GM12872 (cell line): Measurements from ENCODE around the gene DMXL2.

Source experiments
- TF ChIP-seq, protein P1 (sequence below): IDR thresholded peaks from 3 replicates; pipeline ENCODE4 v1.5.1; 2011; ENCODE audit warnings: low read depth, mild to moderate bottlenecking, low read length, moderate library complexity; ENCODE audit not compliant: insufficient read depth

The DMXL2 gene

DNA sequence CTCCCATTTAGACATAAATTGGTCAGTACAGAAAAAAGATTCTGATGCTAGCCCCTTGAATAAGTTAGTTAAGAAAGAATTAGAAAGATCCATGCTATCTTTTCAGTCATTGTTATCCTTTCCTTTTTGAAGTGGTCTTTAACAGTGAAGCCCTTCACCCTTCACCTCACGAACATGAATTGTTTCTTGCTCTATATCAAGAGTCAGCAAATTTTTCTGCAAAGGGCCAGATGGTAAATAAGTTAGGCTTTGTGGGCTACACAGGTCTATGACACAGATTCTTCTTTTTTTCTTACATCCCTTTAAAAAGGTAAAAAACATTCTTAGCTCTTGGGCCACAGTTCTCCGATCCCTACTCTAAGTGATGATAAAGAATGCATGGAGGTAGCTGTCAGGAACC lies 74.9 kb downstream of the DMXL2 start:
- TF ChIP-seq, protein P1, sequence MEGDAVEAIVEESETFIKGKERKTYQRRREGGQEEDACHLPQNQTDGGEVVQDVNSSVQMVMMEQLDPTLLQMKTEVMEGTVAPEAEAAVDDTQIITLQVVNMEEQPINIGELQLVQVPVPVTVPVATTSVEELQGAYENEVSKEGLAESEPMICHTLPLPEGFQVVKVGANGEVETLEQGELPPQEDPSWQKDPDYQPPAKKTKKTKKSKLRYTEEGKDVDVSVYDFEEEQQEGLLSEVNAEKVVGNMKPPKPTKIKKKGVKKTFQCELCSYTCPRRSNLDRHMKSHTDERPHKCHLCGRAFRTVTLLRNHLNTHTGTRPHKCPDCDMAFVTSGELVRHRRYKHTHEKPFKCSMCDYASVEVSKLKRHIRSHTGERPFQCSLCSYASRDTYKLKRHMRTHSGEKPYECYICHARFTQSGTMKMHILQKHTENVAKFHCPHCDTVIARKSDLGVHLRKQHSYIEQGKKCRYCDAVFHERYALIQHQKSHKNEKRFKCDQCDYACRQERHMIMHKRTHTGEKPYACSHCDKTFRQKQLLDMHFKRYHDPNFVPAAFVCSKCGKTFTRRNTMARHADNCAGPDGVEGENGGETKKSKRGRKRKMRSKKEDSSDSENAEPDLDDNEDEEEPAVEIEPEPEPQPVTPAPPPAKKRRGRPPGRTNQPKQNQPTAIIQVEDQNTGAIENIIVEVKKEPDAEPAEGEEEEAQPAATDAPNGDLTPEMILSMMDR: no peak

DNA sequence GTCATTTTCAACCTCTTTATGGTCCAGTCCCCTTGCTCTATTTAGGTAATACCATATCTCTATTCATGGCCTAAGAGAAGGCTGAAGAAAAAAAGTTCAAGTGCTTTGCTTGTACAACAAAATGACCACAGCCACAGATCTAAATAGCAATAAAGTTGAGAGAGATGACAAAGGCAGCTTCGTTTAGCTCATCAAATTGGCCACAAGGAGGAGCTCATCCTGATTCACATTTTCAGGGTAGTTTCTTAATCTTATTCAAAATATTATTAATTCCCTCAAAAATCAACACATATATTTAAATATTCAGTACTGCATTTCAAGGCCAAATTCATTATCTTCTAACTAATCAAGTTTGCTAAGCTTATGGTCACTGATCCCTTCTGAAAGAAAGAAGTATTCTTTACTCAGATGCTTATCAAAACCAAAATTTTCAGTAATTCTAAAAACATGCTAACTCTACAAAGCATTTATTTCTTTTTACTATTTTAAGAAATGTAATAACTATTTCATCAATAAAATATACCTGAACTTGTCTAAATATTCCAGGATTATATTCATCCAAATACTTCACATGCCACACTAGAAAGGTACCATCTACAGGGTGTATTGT lies 85.5 kb downstream of the DMXL2 start:
- TF ChIP-seq, protein P1: peak; percentile 67

DNA sequence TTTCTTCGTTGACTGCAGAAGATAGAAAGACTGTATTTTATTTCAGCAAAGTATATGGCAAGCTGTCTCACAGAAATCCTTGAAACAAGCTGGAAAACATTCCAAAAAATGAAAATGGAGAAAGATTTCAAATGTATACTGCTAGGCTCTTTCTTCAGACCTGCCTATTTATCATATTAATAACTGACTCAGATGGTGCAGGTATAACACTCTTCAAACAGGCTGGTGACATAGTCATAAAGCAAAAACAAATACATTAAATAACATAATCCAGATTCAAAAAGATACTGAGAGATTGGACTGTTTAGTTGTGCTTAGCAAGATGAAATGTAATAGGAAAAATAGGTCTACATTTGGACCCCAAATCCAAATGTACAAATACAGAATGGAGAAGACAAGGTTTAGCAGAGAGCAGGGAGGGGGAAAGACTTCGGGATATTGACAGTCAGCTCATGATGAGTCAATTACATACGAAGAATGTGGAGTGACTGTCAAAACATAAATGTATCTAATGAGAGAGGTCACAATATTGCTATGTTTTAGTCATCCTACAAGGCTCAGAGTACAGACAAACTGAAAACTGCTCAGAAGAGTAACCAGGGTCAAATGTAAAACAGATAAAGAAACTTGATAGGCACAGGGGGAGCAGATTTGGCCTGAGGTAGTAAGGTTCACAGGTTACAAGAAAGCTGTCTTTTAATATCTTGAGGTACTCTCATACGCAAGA lies 88.7 kb downstream of the DMXL2 start:
- TF ChIP-seq, protein P1: no peak

DNA sequence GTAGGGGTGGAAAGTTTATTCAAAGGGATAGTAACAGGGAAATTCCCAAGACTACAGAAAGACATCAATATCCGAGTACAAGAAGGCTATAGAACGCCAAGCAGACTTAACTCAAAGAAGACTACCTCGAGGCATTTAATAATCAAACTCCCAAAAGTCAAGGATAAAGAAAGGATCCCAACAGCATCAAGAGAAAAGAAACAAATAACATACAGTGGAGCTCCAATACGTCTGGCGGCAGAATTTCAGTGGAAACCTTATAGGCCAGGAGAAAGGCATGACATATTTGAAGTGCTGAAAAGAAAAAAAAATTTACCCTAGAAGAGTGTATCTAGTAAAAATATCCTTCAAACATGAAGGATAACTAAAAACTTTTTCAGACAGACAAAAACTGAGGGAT lies 95.6 kb downstream of the DMXL2 start:
- TF ChIP-seq, protein P1: no peak

DNA sequence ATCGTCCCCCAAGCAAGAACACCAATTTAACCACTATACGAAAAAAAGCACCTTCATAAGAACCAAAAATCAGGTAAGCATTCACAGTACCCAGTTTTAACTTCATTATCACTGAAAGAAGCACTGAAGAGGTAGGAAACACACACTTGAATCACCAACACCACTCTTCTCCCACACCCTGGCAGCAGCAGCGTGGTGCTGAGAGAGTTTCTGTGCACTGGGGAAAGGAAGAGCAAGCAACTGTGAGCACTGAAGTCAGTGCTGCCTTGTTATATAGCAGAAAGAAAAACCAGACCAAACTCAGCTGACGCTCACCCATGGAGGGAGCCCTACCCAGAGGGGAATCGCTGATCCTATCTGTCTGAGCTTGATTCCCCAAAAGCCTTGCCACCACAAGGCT lies 98.2 kb downstream of the DMXL2 start:
- TF ChIP-seq, protein P1: no peak

DNA sequence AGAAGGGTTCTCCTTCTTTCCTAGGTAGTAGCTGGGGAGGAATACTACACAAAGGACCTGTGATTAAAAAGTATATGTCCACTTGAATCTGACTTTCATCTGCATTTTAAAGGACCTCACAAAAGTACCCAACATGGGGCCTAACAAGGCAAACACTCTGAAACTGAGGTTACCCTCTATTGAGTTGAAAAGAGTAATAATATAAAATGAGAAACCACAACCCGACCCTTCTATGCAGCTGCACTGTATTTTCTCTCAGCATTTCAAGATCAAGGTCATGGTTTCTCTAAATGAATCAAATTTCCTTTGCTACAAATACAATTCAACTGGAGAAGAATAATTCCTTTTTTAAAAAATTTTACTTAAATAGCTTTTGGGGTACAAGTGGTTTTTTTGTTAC lies 106.3 kb downstream of the DMXL2 start:
- TF ChIP-seq, protein P1: no peak

DNA sequence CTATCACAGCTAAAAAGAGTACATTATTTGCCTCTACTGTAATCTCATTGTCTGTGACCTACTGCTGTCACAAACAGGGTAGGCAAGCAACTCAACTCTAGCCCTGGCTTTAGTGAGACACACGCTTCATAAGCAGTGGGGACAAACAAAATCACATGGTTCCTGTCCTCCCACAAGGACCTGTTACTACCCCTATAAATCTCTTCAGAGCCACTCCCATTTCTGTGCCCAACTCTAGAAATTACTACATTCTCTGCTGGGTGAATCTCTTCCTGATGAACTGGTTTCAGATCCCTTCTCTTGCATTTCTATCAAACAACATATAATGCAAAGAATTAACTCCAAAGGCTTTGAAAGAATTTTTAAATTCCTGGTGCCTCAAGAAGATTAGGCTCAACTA lies 117.3 kb downstream of the DMXL2 start:
- TF ChIP-seq, protein P1: no peak
